SK-N-MC (cell line): ENCODE measurements around the gene SYVN1.

Experiments used
- EZH2 ChIP-seq: fragments of 200-600 bp; sonication (generic); IDR thresholded peaks from one replicate; pipeline ENCODE4 v1.6.1; 2017; ENCODE audit warnings: antibody characterized with exemption
- POLR2AphosphoS5 ChIP-seq: IDR thresholded peaks from 2 replicates; pipeline ENCODE4 v1.6.1; 2012; ENCODE audit warnings: mild to moderate bottlenecking, low read depth, low read length, borderline replicate concordance

DNA sequence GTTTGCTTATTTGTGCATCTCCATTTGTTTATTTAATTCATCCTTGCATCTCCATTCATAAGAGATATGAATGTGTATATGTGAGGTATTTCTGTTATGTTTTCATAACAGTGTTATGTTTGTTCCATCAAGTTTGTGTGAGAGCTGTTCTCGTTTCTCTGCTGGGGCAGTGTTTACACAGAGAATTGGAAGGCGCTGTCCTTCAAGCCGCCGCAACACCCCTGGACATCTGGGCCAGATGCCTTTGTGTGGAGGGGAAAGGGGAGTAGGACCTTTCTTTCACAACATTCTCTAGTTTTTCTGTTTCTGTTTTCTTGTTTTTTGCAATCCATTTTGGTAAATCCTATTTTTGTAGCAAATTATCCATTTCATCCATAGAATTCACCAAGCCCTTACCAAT lies 29.7 kb downstream of the SYVN1 start:
- TF ChIP-seq POLR2AphosphoS5 (no peak), EZH2 (no peak)
